Neural cell (in vitro differentiated cells): ENCODE measurements around the gene PLAAT5. TPM values are rescaled to one million over a fixed set of nuclear protein-coding genes. Genes with fewer than 3 reads are reported as not detected.

ENCODE experiments used
- H2AFZ ChIP-seq: fragments of 200-600, 300-800 bp; sonication (generic), shearing (Covaris generic); 2 replicates; pipeline ENCODE4 v1.6.0; 2014; ENCODE audit warnings: low read depth, mild to moderate bottlenecking, antibody characterized with exemption, low read length, moderate library complexity
- H3F3A ChIP-seq: fragments of 200-600 bp; shearing (Covaris generic); 2 replicates; pipeline ENCODE4 v1.6.1; 2016; ENCODE audit warnings: mild to moderate bottlenecking, moderate library complexity, mixed read lengths, antibody characterized with exemption, low read length; ENCODE audit not compliant: insufficient read depth, poor library complexity, severe bottlenecking
- H3K27ac ChIP-seq: fragments of 200-600, 300-800 bp; sonication (generic), shearing (Covaris generic); 2 replicates; pipeline ENCODE4 v1.5.1; 2014; ENCODE audit warnings: mild to moderate bottlenecking, low read length, moderate library complexity
- H3K27me3 ChIP-seq: fragments of 300-800, 200-600 bp; sonication (generic), shearing (Covaris generic); 2 replicates; pipeline ENCODE4 v1.6.0; 2014; ENCODE audit warnings: mild to moderate bottlenecking, low read depth, low read length, moderate library complexity; ENCODE audit not compliant: insufficient read depth
- H3K36me3 ChIP-seq: fragments of 300-800, 200-600 bp; sonication (generic), shearing (Covaris generic); 2 replicates; pipeline ENCODE4 v1.5.1; 2014; ENCODE audit warnings: mild to moderate bottlenecking, antibody characterized with exemption, low read length, moderate library complexity; ENCODE audit not compliant: insufficient read depth
- H3K4me2 ChIP-seq: fragments of 300-800, 200-600 bp; sonication (generic), shearing (Covaris generic); 2 replicates; pipeline ENCODE4 v1.6.0; 2014; ENCODE audit warnings: mild to moderate bottlenecking, low read length
- H3K4me3 ChIP-seq: fragments of 300-800, 200-600 bp; sonication (generic), shearing (Covaris generic); 2 replicates; pipeline ENCODE4 v1.5.1; 2014; ENCODE audit warnings: mild to moderate bottlenecking, low read length, moderate library complexity
- H3K79me2 ChIP-seq: fragments of 200-600 bp; shearing (Covaris generic); replicated peaks from 2 replicates; pipeline ENCODE4 v1.6.0; 2014; ENCODE audit warnings: mild to moderate bottlenecking, low read length, moderate library complexity; ENCODE audit not compliant: insufficient read depth
- H3K9ac ChIP-seq: fragments of 300-800, 200-600 bp; sonication (generic), shearing (Covaris generic); 2 replicates; pipeline ENCODE4 v1.6.1; 2016; ENCODE audit warnings: mild to moderate bottlenecking, low read length, mixed read lengths
- H3K9me2 ChIP-seq: fragments of 200-600 bp; shearing (Covaris generic); 2 replicates; pipeline ENCODE4 v1.6.1; 2016; ENCODE audit warnings: mild to moderate bottlenecking, low read length, mixed read lengths; ENCODE audit not compliant: insufficient read depth
- H3K9me3 ChIP-seq: fragments of 200-600, 300-800 bp; sonication (generic), shearing (Covaris generic); 2 replicates; pipeline ENCODE4 v1.6.1; 2016; ENCODE audit warnings: mild to moderate bottlenecking, mixed run types, low read length, moderate library complexity, mixed read lengths
- H4K20me1 ChIP-seq: fragments of 200-600 bp; shearing (Covaris generic); 2 replicates; pipeline ENCODE4 v1.6.1; 2016; ENCODE audit warnings: mild to moderate bottlenecking, mixed run types; ENCODE audit not compliant: insufficient read depth
- EP300 ChIP-seq: fragments of 450-650 bp; conservative IDR thresholded peaks from 2 replicates; pipeline ENCODE4 v1.6.1; 2014; ENCODE audit warnings: antibody characterized with exemption, mild to moderate bottlenecking, moderate library complexity; ENCODE audit not compliant: poor library complexity, severe bottlenecking
- EZH2 ChIP-seq: fragments of 200-600, 300-800 bp; shearing (Covaris generic), sonication (generic); IDR thresholded peaks from 2 replicates; pipeline ENCODE4 v1.6.1; 2014; ENCODE audit warnings: antibody characterized with exemption, low read length, borderline replicate concordance, mild to moderate bottlenecking; ENCODE audit not compliant: insufficient read depth, poor library complexity, severe bottlenecking
- MXI1 ChIP-seq: fragments of 450-650 bp; conservative IDR thresholded peaks from 2 replicates; pipeline ENCODE4 v1.6.1; 2014; ENCODE audit warnings: antibody characterized with exemption, mild to moderate bottlenecking; ENCODE audit not compliant: poor library complexity, severe bottlenecking
- POLR2AphosphoS5 ChIP-seq: IDR thresholded peaks from 2 replicates; pipeline ENCODE4 v1.6.1; 2012
- RAD21 ChIP-seq: fragments of 450-650 bp; conservative IDR thresholded peaks from 2 replicates; pipeline ENCODE4 v1.6.1; 2014; ENCODE audit warnings: antibody characterized with exemption, mild to moderate bottlenecking, moderate library complexity
- SMC3 ChIP-seq: fragments of 450-650 bp; conservative IDR thresholded peaks from 2 replicates; pipeline ENCODE4 v1.6.1; 2014; ENCODE audit warnings: antibody characterized with exemption, mild to moderate bottlenecking, moderate library complexity; ENCODE audit not compliant: poor library complexity
- TAF1 ChIP-seq: IDR thresholded peaks from 2 replicates; pipeline ENCODE4 v1.6.1; 2012; ENCODE audit warnings: low read depth
- polyA plus RNA-seq: library from polyadenylated mRNA; depleted of rRNA; stranded (reverse); fragments of >200 nt; gene quantifications from 2 replicates; pipeline ENCODE4 v1.2.3, GENCODE V29; 2014
- TF ChIP-seq, protein P1 (sequence below): fragments of 450-650 bp; IDR thresholded peaks from 2 replicates; pipeline ENCODE4 v1.5.1; 2014; ENCODE audit warnings: antibody characterized with exemption, mild to moderate bottlenecking, moderate library complexity; ENCODE audit not compliant: poor library complexity, severe bottlenecking
- TF ChIP-seq, protein P2 (sequence below): IDR thresholded peaks from 2 replicates; pipeline ENCODE4 v1.6.1; 2012; ENCODE audit warnings: borderline replicate concordance

The PLAAT5 gene
- polyA plus RNA-seq, 1 donor from 2014 or later = 0.14 TPM

DNA sequence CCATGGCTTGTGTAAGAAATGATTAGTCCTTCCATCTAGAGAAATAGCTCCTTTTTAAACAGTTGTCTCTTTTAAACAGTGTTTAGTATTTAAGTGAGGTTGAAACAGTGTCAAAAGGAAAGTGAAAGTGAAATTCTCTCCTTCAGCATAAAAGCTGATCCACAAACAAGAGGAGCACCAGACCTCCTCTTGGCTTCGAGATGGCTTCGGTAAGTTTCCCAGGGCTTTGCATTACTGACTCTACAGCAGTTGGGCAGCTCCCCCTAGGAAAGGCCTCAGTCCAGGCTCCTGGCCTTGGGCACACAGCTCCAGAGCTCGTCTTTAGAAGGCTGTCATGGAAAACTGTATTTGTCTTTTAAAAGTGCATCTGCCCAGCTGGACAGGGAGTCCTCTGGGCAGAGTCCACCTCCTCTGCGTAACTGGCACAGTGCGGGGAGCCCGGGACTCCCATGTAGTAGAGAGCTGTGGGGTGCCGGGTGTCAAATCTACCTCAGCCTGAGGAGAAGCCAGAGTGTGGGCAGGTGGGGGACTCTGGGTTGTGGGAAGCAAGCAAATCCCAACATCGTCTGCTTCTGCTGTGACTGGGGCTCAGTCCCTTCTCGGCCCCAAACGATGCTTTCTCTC, 45.8 kb upstream of the PLAAT5 start, which contains the start of gene PLAAT4:
Gene PLAAT4 (plus strand): TSS at position 140 of the 624 bp plus-strand sequence. CDS start 61 bp downstream, at position 201.
- Histone ChIP-seq H3K27ac (no peak within 1 kb of the TSS), H3K4me2 (no peak within 1 kb of the TSS), H3K9ac (no peak within 1 kb of the TSS), H2AFZ (no peak within 1 kb of the TSS), H3K79me2 (no peaks in the 10 kb centered on the region), H4K20me1 (no peaks in the 10 kb centered on the region), H3K4me3 (no peak within 1 kb of the TSS), H3K36me3 (no peaks in the 10 kb centered on the region), H3F3A (no peaks in the 10 kb centered on the region), H3K27me3 (no peaks in the 10 kb centered on the region), H3K9me2 (no peaks in the 10 kb centered on the region), H3K9me3 (no peaks in the 10 kb centered on the region)
- TF ChIP-seq, protein P1, sequence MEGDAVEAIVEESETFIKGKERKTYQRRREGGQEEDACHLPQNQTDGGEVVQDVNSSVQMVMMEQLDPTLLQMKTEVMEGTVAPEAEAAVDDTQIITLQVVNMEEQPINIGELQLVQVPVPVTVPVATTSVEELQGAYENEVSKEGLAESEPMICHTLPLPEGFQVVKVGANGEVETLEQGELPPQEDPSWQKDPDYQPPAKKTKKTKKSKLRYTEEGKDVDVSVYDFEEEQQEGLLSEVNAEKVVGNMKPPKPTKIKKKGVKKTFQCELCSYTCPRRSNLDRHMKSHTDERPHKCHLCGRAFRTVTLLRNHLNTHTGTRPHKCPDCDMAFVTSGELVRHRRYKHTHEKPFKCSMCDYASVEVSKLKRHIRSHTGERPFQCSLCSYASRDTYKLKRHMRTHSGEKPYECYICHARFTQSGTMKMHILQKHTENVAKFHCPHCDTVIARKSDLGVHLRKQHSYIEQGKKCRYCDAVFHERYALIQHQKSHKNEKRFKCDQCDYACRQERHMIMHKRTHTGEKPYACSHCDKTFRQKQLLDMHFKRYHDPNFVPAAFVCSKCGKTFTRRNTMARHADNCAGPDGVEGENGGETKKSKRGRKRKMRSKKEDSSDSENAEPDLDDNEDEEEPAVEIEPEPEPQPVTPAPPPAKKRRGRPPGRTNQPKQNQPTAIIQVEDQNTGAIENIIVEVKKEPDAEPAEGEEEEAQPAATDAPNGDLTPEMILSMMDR = no peak
- TF ChIP-seq EZH2 (no peak), POLR2AphosphoS5 (no peak), TAF1 (no peak), EP300 (no peak), MXI1 (no peak), RAD21 (no peak), SMC3 (no peak)
- TF ChIP-seq, protein P2, sequence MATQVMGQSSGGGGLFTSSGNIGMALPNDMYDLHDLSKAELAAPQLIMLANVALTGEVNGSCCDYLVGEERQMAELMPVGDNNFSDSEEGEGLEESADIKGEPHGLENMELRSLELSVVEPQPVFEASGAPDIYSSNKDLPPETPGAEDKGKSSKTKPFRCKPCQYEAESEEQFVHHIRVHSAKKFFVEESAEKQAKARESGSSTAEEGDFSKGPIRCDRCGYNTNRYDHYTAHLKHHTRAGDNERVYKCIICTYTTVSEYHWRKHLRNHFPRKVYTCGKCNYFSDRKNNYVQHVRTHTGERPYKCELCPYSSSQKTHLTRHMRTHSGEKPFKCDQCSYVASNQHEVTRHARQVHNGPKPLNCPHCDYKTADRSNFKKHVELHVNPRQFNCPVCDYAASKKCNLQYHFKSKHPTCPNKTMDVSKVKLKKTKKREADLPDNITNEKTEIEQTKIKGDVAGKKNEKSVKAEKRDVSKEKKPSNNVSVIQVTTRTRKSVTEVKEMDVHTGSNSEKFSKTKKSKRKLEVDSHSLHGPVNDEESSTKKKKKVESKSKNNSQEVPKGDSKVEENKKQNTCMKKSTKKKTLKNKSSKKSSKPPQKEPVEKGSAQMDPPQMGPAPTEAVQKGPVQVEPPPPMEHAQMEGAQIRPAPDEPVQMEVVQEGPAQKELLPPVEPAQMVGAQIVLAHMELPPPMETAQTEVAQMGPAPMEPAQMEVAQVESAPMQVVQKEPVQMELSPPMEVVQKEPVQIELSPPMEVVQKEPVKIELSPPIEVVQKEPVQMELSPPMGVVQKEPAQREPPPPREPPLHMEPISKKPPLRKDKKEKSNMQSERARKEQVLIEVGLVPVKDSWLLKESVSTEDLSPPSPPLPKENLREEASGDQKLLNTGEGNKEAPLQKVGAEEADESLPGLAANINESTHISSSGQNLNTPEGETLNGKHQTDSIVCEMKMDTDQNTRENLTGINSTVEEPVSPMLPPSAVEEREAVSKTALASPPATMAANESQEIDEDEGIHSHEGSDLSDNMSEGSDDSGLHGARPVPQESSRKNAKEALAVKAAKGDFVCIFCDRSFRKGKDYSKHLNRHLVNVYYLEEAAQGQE = no peak

DNA sequence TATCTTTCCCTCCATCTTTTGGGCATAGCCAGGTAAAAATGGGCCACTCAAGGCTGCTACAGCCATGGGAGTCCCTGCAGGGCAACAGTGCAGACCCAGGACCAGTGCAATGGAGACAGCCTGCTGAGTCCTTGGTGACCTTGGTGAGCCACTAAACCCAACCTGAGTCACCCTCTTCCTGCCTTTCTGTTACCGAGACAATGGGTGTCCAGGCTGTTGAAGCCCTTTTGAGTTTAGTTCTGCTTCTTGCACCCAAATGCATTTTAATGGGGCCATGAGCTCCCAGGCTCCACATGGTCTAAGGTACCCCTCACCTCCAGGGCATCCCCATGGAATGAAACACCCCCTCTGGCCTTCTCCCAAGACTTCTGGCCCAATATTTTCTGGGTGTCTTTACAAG, 44.8 kb upstream of the PLAAT5 start:
- no peak overlapping the region for H3K27ac ChIP-seq
- H3K9me2 ChIP-seq = no peaks in the 10 kb centered on the region
- TF ChIP-seq, protein P2 = no peak
- TF ChIP-seq, protein P1 = no peak
- no peak for TF ChIP-seq SMC3
- no peak for TF ChIP-seq POLR2AphosphoS5
- no peak for TF ChIP-seq EZH2
- TF ChIP-seq TAF1 = no peak
- no peak for TF ChIP-seq MXI1
- no peak for TF ChIP-seq EP300
- no peak for TF ChIP-seq RAD21

More for the DNA sequence above, 44.8 kb upstream of the PLAAT5 start:
- Histone ChIP-seq H3K36me3 (no peaks in the 10 kb centered on the region), H3K9ac (no peak overlapping the region), H3F3A (no peaks in the 10 kb centered on the region), H3K4me3 (no peak overlapping the region), H2AFZ (no peak overlapping the region), H3K79me2 (no peaks in the 10 kb centered on the region), H4K20me1 (no peaks in the 10 kb centered on the region), H3K4me2 (no peak overlapping the region), H3K27me3 (no peaks in the 10 kb centered on the region), H3K9me3 (no peaks in the 10 kb centered on the region)
